HT1080 (cell line): ENCODE results near the gene FNDC10. TPM values are rescaled to one million over a fixed set of nuclear protein-coding genes. Genes with fewer than 3 reads are reported as not detected.

Experiments
- DNase-seq: peaks from one replicate; pipeline ENCODE4 v3.0.0-alpha.2; 2015; ENCODE audit warnings: low read depth
- total RNA-seq: library from RNA; depleted of rRNA; stranded (reverse); fragments of >200 nt; shearing (Covaris generic); gene quantifications from 2 replicates; pipeline ENCODE4 v1.2.3, GENCODE V29; 2014; rRNA removed

FNDC10 gene
- total RNA-seq, 1 experiment from 2014 or later, result 0.66 TPM

DNA sequence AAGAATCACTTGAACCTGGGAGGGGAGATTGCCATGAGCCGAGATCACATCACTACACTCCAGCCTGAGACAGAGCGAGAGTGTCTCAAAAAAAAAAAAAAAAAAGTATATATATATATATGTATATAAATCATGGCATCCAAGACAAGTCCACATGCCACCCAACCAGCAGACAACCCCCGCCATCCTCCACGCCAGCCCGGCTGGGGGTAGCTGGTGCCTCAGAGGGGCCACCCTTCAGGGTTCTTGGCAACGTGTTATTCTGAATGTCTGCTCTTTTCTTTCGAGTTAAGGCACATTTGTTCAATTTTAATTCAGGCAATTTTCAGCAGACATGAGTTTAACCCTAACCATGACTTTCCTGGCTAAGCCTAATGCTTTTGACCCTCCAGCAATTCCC, 49.8 kb downstream of the FNDC10 start:
- no peak for DNase-seq

GRCh38 chr1:1548591-1548990, 51.3 kb downstream of the FNDC10 start:
- DNase-seq, result no peak

Other genes starting within 250 kb of the FNDC10 start
- 0.11 and 0.50 TPM in 2 replicates for gene MXRA8, start 241.6 kb downstream of the FNDC10 start, total RNA-seq
- 318 and 349 TPM in 2 replicates for gene AURKAIP1, start 224.9 kb downstream of the FNDC10 start, total RNA-seq
- 74.6 and 96.1 TPM in 2 replicates for gene CCNL2, start 200.8 kb downstream of the FNDC10 start, total RNA-seq
- gene MRPL20, start 192.8 kb downstream of the FNDC10 start, total RNA-seq, result 319 and 342 TPM in 2 replicates
- gene ANKRD65, start 178.9 kb downstream of the FNDC10 start, total RNA-seq, result not detected in 2 replicates
- gene VWA1, start 164.4 kb downstream of the FNDC10 start, total RNA-seq, result 0.05 and 0.23 TPM in 2 replicates
- gene ATAD3C, start 150.4 kb downstream of the FNDC10 start, total RNA-seq, result 0.03 TPM in 1 of 2 replicates, not detected in the other
- gene ATAD3B, start 128.4 kb downstream of the FNDC10 start, total RNA-seq, result 57.0 and 59.0 TPM in 2 replicates
- 93.9 and 96.6 TPM in 2 replicates for gene ATAD3A, start 88.0 kb downstream of the FNDC10 start, total RNA-seq
- 3.1 TPM in 1 of 2 replicates, not detected in the other for gene TMEM240, start 59.5 kb downstream of the FNDC10 start, total RNA-seq
- gene SSU72, start 25.3 kb downstream of the FNDC10 start, total RNA-seq, result 69.6 and 99.4 TPM in 2 replicates
- gene MIB2, start 15.4 kb upstream of the FNDC10 start, total RNA-seq, result 11.0 and 12.6 TPM in 2 replicates
- not detected in 2 replicates for gene MMP23B, start 32.0 kb upstream of the FNDC10 start, total RNA-seq
- gene CDK11B, start 58.9 kb upstream of the FNDC10 start, total RNA-seq, result 19.3 and 21.9 TPM in 2 replicates
- 13.7 and 18.1 TPM in 2 replicates for gene SLC35E2B, start 92.7 kb upstream of the FNDC10 start, total RNA-seq
- gene CDK11A, start 124.2 kb upstream of the FNDC10 start, total RNA-seq, result 11.8 and 13.4 TPM in 2 replicates
- 44.7 and 58.5 TPM in 2 replicates for gene NADK, start 178.3 kb upstream of the FNDC10 start, total RNA-seq